Measurements from ENCODE around the gene PPP1R1C.
A peak's percentile ranks its signal among the peaks of the same experiment; 100 is the strongest.

The PPP1R1C gene

DNA sequence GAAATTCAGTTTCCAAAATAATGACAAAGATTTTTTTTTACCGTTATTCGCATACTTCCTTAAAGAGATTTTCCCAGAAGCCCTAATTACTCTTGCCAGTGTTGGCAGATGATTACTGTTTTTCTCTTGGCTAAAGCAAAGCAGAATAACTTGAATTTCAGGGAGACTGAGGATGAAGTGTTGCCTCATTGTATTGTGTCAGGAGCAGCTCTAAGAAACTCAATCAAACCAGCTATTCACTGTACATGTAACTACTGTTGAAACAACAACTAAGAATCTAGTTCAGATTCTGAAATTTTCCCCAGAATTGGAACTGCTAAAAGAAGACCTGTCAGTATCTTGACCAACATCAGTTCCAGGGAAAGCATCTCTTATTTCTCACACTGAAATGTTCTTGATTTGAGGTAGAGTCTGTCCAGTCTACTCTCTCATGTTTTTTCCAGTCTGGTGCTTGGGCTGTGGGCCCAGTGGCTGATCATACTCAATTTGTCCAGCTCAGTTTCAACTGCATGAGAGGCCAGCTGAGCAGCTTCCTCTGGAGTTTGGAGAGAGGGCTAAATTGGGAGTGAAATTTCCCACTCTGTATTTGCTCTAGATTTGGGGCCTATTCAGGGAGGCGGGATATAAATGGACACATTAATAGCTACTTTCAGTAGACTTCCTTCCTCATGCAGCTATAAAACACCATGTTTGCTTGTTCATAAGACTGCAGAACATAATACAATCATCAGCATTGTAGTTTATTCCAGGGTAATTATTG is 78.5 kb downstream of the PPP1R1C start:
- DNase-seq: no peak

DNA sequence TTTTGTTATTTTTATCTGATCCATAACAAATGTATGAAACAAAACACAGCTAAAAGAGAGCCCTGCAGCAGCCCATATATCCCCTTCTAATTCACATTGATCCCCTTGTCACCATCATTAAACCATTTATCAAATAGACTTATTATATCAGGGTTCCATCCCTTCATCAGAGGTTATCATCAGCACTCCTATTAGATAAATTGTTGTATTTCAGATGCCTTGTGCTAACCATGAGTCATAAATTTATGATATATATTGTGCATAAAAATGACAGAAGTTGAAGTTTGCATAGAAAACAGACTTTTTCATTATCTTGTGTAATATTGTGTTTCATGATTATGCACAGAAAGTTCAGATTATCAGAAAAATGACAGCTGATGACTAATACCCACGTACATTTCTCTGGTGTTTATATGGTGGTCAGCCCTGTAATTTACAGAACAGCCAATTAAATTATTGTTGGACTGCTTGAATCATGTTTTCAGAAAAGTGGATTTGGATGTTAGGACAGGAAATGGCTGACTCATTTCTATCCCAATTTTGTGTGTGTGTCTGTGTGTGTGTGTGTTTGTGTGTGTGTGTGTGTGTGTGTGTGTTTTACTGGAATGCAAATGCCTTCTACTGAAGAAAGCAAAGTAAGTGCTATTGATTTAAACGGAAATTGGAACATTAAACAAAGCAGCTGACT is 80.9 kb downstream of the PPP1R1C start:
- DNase-seq: no peak

DNA sequence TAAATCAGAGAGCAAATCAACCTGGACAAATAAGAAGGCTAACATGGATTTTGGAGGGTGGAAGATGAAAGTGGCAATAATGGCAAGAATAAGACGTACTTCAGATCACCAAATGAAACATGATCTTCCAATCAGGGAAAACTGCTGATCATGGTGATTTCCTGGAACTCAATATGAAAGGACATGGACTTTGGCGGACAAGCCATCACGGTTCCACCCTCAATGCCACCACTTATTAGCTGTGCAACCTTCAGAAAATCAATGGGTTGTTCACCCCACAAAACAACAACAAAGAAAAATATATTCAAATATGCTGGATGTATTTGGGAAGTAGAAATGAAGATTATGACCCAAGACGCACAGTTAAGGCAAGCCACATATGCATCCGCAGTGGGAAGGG is 81.7 kb downstream of the PPP1R1C start:
- no peak for DNase-seq

DNA sequence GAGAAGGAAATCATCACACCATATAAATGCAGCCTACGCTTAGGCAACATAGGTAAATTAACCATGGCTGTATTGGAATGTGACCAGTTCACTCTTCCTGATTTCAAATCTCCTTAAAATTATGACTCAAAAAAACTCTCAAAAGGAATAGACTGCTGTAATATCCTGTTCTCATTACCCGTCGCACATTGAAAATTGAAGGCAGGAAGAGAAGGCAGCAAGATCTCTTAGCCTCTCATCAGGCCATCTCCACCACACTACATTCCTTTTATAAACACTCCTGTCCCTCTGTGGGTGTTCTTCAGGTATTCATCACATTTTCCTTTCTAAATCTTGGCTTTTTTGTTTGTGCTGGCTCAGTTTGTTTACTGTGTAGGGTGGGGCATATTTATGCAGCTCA is 83.2 kb downstream of the PPP1R1C start:
- no peak for DNase-seq

DNA sequence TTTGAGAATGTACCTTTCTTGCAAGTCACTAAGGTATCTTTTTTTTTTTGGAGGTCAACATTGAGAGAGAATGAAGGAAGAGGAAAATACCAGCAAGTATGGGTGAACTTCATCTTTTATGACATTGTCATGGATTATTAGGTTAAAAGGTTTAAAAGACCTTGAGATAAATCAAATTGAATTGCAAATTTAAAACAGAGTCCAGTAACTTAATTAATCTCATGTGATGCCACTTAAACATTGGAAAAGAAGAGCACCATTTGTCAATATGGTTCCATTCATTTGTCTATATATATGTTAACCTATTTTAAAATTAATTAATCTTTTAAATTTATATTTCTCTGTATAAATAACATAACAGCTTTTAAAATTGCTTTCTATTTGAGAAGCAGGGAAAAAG is 83.8 kb downstream of the PPP1R1C start:
- DNase-seq: no peak

DNA sequence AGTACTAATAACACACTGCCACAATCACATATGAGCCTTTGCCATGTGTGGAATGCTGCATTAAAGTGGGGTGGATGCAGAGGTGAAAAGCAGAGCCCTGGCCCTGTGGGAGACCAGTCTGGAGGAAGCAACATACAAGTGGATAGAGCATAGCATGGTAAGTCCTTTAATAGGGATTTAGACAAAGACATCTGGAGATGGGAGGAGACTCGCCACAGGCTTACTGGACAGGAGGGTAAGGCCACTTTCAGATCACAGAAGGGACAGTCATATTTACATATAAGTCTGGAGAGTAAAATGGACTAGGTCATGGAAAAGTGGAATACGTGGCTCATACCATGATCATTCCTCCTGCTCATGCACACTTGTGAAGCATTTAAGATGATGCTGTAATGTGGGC is 84.3 kb downstream of the PPP1R1C start:
- DNase-seq: no peak

DNA sequence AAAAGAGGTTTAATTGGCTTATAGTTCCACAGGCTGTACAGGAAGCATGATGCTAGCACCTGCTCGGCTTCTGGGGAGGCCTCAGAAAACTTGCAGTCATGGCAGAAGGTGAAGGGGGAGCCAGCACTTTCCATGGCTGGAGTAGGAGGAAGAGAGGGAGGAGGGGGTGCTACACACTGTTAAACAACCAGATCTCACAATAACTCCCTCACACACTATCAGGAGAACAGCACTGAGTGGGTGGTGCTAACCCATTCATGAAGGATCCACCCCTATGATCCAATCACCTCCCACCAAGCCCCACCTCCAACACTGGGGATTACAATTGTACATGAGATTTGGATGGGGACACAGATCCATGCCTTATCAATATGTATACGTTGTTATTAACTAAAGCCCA is 85.1 kb downstream of the PPP1R1C start:
- DNase-seq: no peak

DNA sequence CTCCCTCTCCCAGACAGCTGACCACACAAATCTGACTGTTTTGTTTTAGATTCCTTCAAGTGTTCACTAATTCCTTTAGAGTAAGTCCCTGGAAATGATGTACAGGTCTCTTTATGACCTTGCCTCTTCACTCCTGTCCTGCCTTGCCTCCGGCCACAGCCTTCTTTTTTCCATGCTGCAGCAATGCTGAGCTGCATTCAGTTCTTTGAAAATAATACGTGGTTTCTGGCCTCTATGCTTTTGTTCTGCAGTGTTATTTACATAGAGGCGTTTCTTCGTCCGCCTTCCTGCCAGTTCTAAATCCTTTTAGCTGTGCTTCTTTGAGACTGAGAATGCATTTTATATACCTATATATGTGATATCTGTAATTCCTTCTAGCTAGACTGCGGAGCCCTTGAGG is 87.2 kb downstream of the PPP1R1C start:
- no peak for DNase-seq

DNA sequence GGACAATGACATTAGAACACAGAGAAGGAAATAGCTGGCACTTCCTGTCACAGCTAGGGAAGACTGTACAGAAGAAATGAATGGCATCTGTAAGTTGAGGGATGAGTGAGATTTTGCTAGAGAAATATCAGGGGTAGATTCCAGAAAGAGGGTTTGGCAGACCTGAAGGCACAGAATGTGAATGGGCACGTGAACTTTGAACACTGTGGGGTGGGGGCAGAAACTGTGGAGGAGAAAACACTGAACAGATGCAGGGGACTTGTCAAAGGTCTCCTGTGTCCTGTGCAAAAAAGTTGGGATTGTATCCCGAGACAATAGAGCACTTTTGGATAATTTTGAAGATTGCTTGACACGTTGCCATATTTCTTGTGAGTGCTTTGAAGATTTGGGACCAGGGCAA is 88.0 kb downstream of the PPP1R1C start:
- DNase-seq: no peak

DNA sequence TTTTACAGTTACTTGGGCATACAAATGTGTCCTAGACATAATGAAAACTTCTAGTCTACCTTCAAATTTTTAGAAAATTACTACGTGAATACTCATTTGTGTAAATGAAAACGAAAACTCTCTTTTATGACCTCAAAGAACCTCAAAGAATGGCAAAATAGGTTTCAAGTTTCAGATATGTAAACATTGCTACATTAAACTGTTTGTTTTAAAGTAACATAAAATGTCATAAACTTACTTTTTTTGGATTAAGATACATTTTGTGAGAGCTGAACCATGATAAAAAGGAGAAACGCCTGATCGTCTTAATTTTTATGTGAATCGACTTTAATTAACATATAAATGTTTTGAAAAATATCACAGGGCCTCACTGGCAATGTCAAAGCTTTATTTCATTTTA is 91.4 kb downstream of the PPP1R1C start:
- no peak for DNase-seq

DNA sequence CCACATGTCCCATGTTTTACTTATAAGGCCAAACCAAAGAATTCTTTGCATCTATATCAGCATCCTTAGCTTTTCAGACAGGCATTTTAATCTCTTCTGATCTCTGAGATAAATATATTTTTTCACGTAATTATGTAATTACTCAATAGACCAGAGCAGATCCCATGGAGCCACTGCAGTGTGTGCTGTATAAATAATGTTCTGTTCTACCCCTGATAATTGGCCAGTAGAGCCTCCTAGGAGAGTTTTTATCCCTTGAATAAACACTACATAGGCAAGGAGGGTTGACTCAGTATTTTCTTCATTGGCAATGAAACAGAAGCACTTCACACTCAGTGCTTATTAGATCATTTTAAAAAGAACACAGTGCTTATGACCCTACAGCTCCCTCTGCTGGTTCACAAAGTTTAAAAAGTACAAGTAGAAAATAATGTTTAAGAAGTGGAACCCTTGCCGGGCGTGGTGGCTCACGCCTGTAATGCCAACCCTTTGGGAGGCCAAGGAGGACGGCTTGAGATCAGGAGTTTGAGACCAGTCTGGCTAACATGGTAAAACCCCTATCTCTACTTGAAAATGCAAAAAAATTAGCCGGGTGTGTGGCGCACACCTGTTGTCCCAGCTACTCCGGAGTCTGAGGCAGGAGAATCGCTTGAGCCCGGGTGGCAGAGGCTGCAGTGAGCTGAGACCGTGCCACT is 91.9 kb downstream of the PPP1R1C start:
- DNase-seq: peak; percentile 63

DNA sequence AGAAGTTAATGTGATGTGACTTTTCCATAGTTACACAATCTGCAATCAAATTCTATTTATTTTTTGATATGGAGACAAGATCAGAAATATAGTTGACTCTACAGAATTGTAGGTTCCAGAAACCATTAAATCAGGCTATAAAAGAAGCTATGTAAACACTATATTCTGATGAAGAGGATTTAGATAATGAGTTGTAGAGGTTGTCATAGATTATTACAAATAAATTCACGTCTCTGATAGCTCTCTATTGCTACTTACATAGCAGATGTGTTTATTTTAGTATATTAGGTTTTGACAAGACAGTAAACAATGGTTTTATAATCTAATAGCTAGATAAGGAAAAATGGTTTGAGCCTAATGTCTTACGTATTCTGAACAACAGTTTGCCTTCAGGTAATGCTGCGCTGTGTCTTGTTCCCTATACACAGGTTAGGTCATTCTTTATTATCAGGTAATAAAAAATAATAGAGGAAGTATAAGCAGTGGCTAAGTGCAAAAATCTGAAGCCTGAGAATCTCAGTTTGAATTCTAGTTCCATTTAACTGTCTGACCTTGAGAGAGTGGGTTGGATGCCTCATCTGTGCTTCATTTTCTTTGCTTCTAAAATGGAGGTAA is 93.4 kb downstream of the PPP1R1C start:
- no peak for DNase-seq

DNA sequence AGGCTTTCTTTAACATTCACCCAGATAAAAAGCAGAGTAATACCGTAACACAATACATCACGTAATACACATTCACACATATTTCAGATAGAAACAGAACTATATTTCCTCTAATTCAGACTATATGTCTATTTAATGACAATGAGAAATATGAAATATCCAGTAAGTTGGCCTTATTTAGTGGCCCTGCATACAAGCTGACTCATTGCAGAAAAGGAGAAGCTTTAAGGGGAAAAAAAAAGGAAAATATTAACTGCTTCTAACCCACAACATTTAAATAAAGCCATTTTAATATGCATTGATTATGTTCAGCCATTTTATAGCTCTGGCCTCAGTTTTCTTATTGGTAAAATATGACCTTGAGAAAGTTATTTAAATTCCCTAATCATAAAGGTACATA is 94.8 kb downstream of the PPP1R1C start:
- DNase-seq: no peak

DNA sequence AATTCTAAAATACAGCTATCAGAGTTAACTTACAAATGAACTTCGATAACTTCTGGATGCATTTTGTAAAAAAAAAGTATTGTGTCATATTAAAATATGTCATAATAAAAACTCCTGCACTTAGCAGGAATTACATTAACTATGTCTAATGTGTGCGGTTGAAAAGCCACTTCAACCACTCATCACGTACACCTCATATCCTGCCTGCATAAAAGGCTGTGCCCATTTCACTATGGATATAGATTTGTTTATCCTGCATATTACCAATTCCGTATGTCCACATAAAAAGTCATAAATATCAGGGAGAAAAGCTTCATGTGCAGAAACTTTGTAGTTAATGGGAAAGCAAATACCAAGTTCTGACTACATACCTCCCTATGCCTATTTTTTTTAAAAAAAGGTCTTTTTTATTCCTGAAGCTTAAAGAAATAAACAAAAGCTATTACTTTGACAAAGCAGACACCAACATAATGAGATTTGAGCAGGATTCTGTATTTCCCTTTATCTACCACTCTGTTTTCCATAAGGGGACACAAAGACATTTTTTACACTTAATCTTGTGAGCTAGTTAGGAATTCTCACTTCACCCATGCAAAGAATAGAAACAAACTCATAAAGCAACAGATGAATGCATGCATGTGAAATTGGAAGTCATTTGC is 96.1 kb downstream of the PPP1R1C start:
- no peak for DNase-seq

DNA sequence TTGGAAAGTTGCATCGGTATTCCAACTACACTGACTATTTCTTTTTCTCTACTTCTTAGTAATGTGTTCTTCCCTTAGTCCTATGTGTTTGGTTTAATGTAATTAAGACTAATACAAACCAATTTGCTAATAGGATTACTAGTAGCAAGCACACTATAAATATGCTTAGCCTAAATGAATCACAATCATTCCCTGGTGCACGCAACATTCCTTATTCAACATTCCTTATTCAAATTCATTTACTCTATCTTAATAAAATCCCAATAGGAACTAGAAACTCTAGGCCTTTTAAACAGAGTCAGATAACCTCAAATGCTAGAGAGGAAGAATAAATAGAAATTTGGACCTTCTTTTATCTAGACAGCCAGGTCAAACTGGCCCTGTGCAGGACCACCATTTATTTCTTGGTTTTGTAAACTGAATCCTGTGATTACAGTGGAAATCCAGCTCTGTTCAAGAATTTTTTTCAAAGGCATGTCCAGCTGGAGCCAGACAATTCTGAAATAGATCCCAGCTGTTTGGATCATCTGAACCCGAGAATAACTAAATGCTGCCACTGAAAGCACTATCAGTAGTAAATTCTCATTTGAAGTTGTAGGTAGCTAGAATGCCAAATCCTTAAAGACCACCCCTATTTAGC is 103.1 kb downstream of the PPP1R1C start:
- no peak for DNase-seq

DNA sequence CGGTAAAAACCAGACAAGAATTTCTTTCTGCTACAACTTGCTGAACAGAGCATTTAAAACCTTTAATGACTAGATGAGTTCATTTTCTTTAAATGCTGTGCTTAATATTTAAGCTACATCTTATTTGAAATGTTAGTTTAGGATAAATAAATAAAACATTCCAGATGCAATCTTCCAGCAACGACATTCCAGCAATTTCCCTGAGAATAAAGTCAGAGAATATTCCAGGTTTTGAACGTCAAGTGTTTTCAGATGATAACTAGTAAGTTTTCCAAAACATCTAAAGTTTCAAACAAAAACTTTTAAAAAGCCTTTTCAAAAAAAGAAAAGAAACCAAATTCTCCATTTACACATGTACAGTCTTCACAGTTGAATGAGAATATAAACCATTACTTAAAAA is 104.8 kb downstream of the PPP1R1C start:
- no peak for DNase-seq

DNA sequence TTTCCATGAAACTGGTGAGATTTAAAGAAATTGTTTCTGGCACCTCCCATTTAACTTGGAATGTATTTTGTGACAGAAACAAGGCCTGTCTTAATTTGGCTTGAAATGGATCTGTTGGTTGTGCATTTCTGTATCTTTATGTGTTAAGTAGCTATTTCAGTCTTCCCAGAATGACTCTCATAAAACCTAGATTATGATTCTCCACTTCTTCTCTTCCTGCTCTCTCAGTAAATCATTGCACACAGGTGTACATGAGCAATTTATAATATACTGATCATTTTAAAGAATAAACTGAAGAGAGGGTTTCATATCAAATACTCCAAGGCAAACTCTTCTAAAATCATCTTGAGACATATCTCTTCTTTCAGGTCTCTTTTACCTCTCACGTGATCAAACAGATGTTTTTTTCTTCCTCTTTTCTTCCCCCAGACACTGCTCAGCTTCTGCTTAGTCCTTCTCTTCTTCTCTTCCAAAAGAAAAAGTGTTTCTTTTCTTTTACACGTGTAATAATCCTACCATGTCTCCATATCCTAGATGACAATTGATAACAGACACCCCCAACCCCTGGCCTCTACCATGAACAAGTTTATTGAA is 112.0 kb downstream of the PPP1R1C start:
- no peak for DNase-seq

DNA sequence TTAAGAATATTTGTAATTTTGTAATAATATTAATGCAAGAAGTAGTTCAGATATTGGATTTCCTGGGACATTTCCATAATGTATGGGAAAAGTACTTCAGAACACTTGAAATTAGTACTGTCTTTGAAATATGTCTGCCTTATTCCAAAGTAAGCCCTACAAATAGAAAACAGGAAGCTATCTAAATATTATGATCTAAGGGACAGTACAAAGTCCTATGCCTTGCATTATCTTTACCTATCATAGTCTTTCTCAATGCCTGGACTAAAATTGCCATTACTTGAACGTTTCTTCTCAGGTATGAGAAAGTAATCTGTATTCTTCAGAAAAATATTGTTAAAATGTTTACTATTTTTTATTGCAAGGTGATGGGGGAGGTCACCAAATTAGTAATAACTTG is 113.0 kb downstream of the PPP1R1C start:
- DNase-seq: no peak

DNA sequence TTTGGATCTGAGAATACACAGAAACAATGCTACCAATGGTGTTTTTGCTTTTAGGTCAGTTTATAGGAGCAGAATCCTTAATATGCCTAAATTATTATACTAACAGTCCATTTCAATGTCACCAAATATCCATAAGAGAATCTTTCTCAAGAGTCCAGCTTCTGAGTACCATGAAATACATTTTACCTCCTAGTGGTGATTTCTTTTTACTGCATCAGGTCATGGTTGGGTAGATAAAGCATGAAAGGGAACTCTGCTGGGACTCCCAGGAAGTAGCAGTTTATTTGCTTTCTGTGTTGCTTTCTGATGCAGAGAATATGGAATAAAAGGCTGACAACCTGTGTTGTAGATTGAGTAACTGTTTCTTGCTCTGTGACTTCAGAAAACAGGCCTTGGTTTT is 115.6 kb downstream of the PPP1R1C start:
- DNase-seq: no peak

DNA sequence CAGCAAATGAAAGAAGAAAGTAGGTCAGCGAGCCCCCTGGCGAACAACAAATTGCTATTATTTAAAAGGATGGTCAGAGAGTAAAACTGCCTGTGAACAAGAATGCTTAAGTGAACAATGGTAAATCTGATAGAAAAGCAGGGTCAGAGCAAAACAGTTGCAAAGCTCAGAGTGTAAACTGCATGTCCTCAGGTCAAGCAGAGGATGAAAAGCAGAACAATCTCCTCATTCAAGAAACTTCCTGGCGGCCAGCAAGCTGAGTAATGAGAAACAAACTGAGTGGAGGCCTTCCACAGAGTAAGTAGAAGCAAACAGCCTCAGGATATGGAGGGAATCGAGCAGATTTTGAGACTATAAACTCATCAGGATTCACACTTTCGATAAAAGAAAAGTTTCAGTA is 117.9 kb downstream of the PPP1R1C start:
- no peak for DNase-seq

DNA sequence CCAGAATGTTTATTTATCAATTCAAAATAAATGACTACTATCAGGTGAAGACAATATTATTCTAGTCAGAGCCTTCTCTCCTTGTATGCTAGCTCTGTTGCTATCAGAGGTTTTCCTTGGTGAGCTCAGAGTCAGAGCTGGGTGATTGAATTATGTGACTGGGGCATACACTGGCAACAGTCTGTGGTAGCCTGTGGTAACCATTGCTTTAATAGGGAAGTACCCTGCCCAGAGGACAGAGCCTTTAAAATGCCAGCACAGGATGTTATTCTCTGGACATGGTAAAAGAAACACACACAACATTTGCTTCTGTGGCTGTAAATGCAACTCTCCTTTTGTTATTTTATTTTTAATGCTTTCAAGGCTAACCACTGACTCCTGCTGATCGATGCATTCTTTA is 124.7 kb downstream of the PPP1R1C start:
- DNase-seq: no peak

DNA sequence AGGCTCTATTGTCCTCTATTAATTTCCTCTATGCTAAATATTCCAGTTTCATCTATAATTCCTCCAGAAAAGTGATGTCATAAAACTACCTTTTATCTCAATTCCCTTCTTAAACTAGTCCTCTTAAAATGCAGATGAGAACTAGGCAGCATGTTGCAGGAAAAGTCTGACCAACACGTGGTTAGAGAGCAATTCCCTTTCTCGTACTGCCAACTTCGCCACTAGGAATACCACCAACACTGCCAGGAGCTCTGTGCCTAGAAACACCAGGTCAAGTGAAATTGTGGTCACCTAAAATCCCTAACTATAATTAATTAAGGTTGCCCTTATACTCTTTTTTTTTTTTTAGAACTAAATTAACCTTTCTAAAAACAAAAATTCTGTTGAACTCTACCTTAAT is 127.7 kb downstream of the PPP1R1C start:
- no peak for DNase-seq
